HTERT RPE-1 (cell line): ENCODE results near the gene GALNT13.

ENCODE experiments used
- in situ Hi-C: fragments of 300-500 bp; cut with MboI; formaldehyde crosslinking; loops from 4 replicates; pipeline ENCODE4 v1.14.3; 2020; ENCODE audit warnings: low sequenced_read_pairs

GALNT13 gene

GRCh38 chr2:154203902-154204301 lies 332.2 kb downstream of the GALNT13 start:
- in situ Hi-C loops: no loop called here

- in situ Hi-C loops: no loop called here
Observed at GRCh38 chr2:154207288-154208047, 335.7 kb downstream of the GALNT13 start.

GRCh38 chr2:154223726-154224125 lies 352.0 kb downstream of the GALNT13 start:
- in situ Hi-C loops: no loop called here

GRCh38 chr2:154226931-154227330 lies 355.2 kb downstream of the GALNT13 start:
- in situ Hi-C loops: no loop called here

GRCh38 chr2:154228566-154229280 lies 357.0 kb downstream of the GALNT13 start:
- in situ Hi-C loops: no loop called here

GRCh38 chr2:154229966-154230365 lies 358.2 kb downstream of the GALNT13 start:
- in situ Hi-C loops: no loop called here

GRCh38 chr2:154231021-154231420 lies 359.3 kb downstream of the GALNT13 start:
- in situ Hi-C loops: no loop called here

GRCh38 chr2:154233231-154233630 lies 361.5 kb downstream of the GALNT13 start:
- in situ Hi-C loops: no loop called here

GRCh38 chr2:154238252-154238651 lies 366.5 kb downstream of the GALNT13 start:
- in situ Hi-C loops: no loop called here

- in situ Hi-C loops: no loop called here
Observed at GRCh38 chr2:154240316-154240715, 368.6 kb downstream of the GALNT13 start.

GRCh38 chr2:154240921-154241379 lies 369.2 kb downstream of the GALNT13 start:
- in situ Hi-C loops: no loop called here

- in situ Hi-C loops: no loop called here
Observed at GRCh38 chr2:154242687-154243086, 371.0 kb downstream of the GALNT13 start.

- in situ Hi-C loops: no loop called here
Observed at GRCh38 chr2:154243685-154244084, 372.0 kb downstream of the GALNT13 start.

- in situ Hi-C loops: no loop called here
Observed at GRCh38 chr2:154244932-154245331, 373.2 kb downstream of the GALNT13 start.

GRCh38 chr2:154247503-154247902 lies 375.8 kb downstream of the GALNT13 start:
- in situ Hi-C loops: no loop called here

- in situ Hi-C loops: no loop called here
Observed at GRCh38 chr2:154256136-154256535, 384.4 kb downstream of the GALNT13 start.

- in situ Hi-C loops: no loop called here
Observed at GRCh38 chr2:154259030-154259429, 387.3 kb downstream of the GALNT13 start.

GRCh38 chr2:154261473-154262027 lies 389.8 kb downstream of the GALNT13 start:
- in situ Hi-C loops: no loop called here

GRCh38 chr2:154263206-154263605 lies 391.5 kb downstream of the GALNT13 start:
- in situ Hi-C loops: no loop called here

GRCh38 chr2:154264024-154264423 lies 392.3 kb downstream of the GALNT13 start:
- in situ Hi-C loops: no loop called here

GRCh38 chr2:154267983-154268382 lies 396.3 kb downstream of the GALNT13 start:
- in situ Hi-C loops: no loop called here

GRCh38 chr2:154280543-154280942 lies 408.8 kb downstream of the GALNT13 start:
- in situ Hi-C loops: no loop called here
